ENCODE measurements around the gene CDH8.

CDH8 gene

DNA sequence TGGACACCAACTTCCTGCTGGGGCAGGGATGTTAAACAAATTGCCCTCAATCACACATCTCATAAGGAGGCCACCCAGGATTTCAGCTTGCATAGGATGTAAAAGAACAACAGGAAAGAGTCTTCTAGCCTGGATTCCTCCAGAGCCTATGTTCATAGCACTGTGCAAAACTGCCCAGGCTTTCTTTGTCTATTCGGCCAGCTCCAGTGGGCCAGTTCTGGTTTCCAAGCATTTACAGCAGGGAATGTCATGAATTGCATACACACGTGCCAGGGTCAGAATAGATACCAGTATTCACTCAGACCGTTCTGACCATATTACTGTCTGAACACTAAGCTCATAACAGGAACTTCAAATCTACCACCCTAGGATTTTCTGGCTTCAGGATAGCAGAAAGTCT is 273.2 kb downstream of the CDH8 start:
- TF ChIP-seq, protein P1, sequence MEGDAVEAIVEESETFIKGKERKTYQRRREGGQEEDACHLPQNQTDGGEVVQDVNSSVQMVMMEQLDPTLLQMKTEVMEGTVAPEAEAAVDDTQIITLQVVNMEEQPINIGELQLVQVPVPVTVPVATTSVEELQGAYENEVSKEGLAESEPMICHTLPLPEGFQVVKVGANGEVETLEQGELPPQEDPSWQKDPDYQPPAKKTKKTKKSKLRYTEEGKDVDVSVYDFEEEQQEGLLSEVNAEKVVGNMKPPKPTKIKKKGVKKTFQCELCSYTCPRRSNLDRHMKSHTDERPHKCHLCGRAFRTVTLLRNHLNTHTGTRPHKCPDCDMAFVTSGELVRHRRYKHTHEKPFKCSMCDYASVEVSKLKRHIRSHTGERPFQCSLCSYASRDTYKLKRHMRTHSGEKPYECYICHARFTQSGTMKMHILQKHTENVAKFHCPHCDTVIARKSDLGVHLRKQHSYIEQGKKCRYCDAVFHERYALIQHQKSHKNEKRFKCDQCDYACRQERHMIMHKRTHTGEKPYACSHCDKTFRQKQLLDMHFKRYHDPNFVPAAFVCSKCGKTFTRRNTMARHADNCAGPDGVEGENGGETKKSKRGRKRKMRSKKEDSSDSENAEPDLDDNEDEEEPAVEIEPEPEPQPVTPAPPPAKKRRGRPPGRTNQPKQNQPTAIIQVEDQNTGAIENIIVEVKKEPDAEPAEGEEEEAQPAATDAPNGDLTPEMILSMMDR (IDR thresholded peaks at IDR 0.05; ENCODE audit: low read depth, low read length), result no peak
- H3K27ac ChIP-seq, result no peak overlapping the region
- no peaks in the 10 kb centered on the region for H3K27me3 ChIP-seq (ENCODE audit: insufficient read depth, low read depth, severe bottlenecking)
- H3K36me3 ChIP-seq, result no peaks in the 10 kb centered on the region
- DNase-seq, result no peak
- H3K9me3 ChIP-seq (ENCODE audit: severe bottlenecking), result no peaks in the 10 kb centered on the region
- no peak overlapping the region for H3K4me3 ChIP-seq (ENCODE audit: low read depth, low read length)

DNA sequence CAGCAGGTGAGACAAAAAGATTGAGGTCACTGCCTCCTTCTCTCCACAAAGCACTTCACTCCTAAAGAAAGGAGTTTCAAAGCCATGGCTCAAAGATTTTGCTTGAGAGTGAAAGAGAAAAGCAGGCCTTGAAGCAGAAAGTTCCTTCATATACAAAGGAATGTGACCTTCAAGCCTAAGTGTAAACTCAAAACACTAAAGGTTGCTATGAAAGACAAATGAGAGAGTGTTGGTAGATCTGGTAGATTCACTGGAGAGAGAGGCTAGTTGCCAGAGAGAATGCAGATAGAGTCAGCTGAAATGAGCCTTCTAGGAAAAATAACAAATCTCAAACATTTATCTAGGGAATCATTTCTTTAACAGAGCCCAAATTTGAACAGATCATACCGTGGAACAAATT is 305.2 kb downstream of the CDH8 start:
- Histone ChIP-seq H3K36me3 (no peaks in the 10 kb centered on the region), H3K9me3 (ENCODE audit: severe bottlenecking) (no peaks in the 10 kb centered on the region), H3K27me3 (ENCODE audit: insufficient read depth, low read depth, severe bottlenecking) (peaks cover 21% of the 10 kb centered on the region), H3K27ac (no peak overlapping the region), H3K4me3 (ENCODE audit: low read depth, low read length) (no peak overlapping the region)
- TF ChIP-seq, protein P1 (IDR thresholded peaks at IDR 0.05; ENCODE audit: low read depth, low read length), result no peak
- DNase-seq, result no peak

DNA sequence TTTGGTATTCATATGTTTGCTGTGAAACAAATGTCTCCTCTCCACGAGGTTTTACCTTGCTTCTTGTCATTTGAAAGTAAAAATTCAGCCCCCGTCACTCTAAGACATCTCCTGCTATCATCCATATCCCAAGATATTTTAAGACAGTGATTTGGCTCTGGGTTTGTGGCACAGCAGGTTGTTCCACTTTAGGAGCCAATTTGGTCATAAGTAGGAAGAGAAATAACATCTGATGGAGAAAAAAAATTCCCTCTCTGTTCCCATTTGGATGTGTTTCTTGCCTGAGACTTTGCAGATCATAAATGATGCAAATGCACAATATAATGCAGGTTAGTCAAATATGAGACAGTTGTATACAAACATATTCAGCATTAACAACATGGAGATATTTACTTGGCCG is 309.5 kb downstream of the CDH8 start:
- Histone ChIP-seq H3K4me3 (ENCODE audit: low read depth, low read length) (no peak overlapping the region), H3K9me3 (ENCODE audit: severe bottlenecking) (no peaks in the 10 kb centered on the region), H3K36me3 (no peaks in the 10 kb centered on the region), H3K27me3 (ENCODE audit: insufficient read depth, low read depth, severe bottlenecking) (peaks cover 18% of the 10 kb centered on the region), H3K27ac (no peak overlapping the region)
- DNase-seq, result no peak
- TF ChIP-seq, protein P1 (IDR thresholded peaks at IDR 0.05; ENCODE audit: low read depth, low read length), result no peak

DNA sequence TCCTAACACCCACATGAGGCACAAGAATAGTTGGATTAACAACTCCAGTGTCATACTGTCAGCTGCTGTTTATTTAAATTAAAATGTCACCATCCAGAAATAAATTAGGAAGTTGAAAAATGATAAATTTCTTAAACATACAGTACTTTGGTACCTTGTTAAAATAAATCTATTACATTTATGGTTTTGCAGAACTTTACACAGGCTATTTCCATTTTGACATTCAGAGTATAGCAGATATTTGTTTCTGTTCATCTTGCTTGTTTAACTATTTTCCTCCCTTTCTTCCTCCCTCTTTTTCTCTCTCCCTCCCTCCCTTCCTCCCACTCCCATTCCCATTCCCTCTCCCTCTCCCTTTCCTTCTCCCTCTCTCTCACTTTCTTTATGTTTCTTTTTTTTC is 310.1 kb downstream of the CDH8 start:
- H3K27ac ChIP-seq, result no peak overlapping the region
- no peaks in the 10 kb centered on the region for H3K36me3 ChIP-seq
- H3K4me3 ChIP-seq (ENCODE audit: low read depth, low read length), result no peak overlapping the region
- TF ChIP-seq, protein P1 (IDR thresholded peaks at IDR 0.05; ENCODE audit: low read depth, low read length), result no peak
- DNase-seq, result no peak
- no peaks in the 10 kb centered on the region for H3K9me3 ChIP-seq (ENCODE audit: severe bottlenecking)
- H3K27me3 ChIP-seq (ENCODE audit: insufficient read depth, low read depth, severe bottlenecking), result peaks cover 18% of the 10 kb centered on the region

DNA sequence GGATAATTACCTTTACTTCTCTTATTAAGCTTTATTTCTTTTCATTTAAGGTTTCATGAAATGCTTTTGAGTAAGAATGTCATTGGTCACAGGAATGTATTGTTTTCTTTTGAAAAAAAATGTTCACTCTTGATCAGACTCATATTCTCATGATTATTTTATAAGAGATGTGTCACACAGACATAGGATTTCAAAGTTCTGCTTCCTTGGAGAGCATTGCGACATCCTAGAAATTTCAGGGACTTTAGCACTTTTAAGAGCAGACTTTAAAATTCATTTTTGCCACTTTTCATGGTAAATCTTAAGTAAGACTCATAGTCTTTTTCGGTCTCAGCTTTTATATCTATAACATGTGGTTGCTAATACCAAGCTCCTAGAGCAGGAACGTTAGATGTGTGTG is 314.7 kb downstream of the CDH8 start:
- no peak overlapping the region for H3K4me3 ChIP-seq (ENCODE audit: low read depth, low read length)
- H3K9me3 ChIP-seq (ENCODE audit: severe bottlenecking), result no peaks in the 10 kb centered on the region
- DNase-seq, result no peak
- no peak overlapping the region for H3K27ac ChIP-seq
- TF ChIP-seq, protein P1 (IDR thresholded peaks at IDR 0.05; ENCODE audit: low read depth, low read length), result no peak
- no peaks in the 10 kb centered on the region for H3K36me3 ChIP-seq
- H3K27me3 ChIP-seq (ENCODE audit: insufficient read depth, low read depth, severe bottlenecking), result peaks cover 10% of the 10 kb centered on the region

DNA sequence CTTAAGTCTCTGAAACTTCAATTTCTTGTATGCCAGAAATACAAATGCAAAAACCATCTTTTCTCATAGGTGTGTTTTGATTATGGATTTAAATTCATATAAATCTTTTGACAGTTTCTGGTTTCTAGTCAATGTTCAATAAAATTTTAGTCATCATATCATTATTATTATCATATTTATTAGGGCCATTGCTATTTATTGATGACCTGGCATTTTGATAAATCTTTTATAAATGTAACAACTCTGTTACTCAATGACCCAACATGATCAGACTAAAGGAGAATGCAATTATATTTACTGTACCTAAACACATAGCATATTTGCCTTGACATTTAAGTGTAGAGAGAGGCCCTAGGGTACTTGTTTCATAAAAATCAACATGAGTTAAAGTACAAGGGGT is 320.8 kb downstream of the CDH8 start:
- H3K27ac ChIP-seq, result no peak overlapping the region
- peaks cover 12% of the 10 kb centered on the region for H3K27me3 ChIP-seq (ENCODE audit: insufficient read depth, low read depth, severe bottlenecking)
- DNase-seq, result no peak
- no peak overlapping the region for H3K4me3 ChIP-seq (ENCODE audit: low read depth, low read length)
- H3K36me3 ChIP-seq, result no peaks in the 10 kb centered on the region
- TF ChIP-seq, protein P1 (IDR thresholded peaks at IDR 0.05; ENCODE audit: low read depth, low read length), result no peak
- no peaks in the 10 kb centered on the region for H3K9me3 ChIP-seq (ENCODE audit: severe bottlenecking)
